OCI-LY3 (cell line): ENCODE measurements around the gene ELMO1.

Source experiments
- CTCF ChIP-seq: fragments of 200-600, 300-600 bp; sonication (generic); IDR thresholded peaks from 2 replicates; pipeline ENCODE4 v1.5.1; 2014; ENCODE audit warnings: antibody characterized with exemption, low read length, low read depth
- EZH2phosphoT487 ChIP-seq: fragments of 200-600 bp; shearing (Covaris generic); IDR thresholded peaks from 2 replicates; pipeline ENCODE4 v1.6.1; 2018; ENCODE audit warnings: antibody characterized with exemption, mixed run types, low read depth

GRCh38 chr7:37449621-37450020, 957 bp upstream of the ELMO1 start:
- TF ChIP-seq CTCF: no peak
- no peak for TF ChIP-seq EZH2phosphoT487
